CD14-positive monocyte (primary cell): ENCODE data around the gene STXBP5. TPM values are rescaled to one million over a fixed set of nuclear protein-coding genes. Genes with fewer than 3 reads are reported as not detected.

Source experiments
- DNase-seq, 3 donors: peaks; one replicate each; pipeline ENCODE4 v3.0.0-alpha.2; 2011 to 2022
- H2AFZ ChIP-seq: 2 replicates; pipeline ENCODE4 v1.6.0; 2012; ENCODE audit warnings: mild to moderate bottlenecking, low read depth, low read length, inconsistent platforms; ENCODE audit not compliant: insufficient read depth, poor library complexity, severe bottlenecking
- H3K27ac ChIP-seq, 2 donors: 1 replicate in 1 of 2; 2 replicates in 1 of 2; pipeline ENCODE4 v1.5.1; 2012 to 2013; ENCODE audit warnings: low read length in 2 of 2, control low read depth in 1 of 2, inconsistent platforms in 1 of 2, low read depth in 1 of 2, mild to moderate bottlenecking in 1 of 2
- H3K27me3 ChIP-seq, 2 donors: one replicate each; pipeline versions ENCODE4 v1.6.0 to v1.6.1; 2011 to 2013; ENCODE audit warnings: low read length in 2 of 2; ENCODE audit not compliant: control insufficient read depth in 2 of 2, insufficient read depth in 2 of 2
- H3K36me3 ChIP-seq, 2 donors: replicated peaks in 1 of 2; 1 replicate in 1 of 2; 2 replicates in 1 of 2; pipeline versions ENCODE4 v1.5.1 to v1.6.1; 2012 to 2013; ENCODE audit warnings: low read length in 2 of 2, control low read depth in 1 of 2, inconsistent platforms in 1 of 2, mild to moderate bottlenecking in 1 of 2; ENCODE audit not compliant: insufficient read depth in 2 of 2, control insufficient read depth in 1 of 2
- H3K4me1 ChIP-seq, 2 donors: 1 replicate in 1 of 2; 2 replicates in 1 of 2; pipeline versions ENCODE4 v1.5.1 to v1.6.1; 2012 to 2013; ENCODE audit warnings: low read length in 2 of 2, control low read depth in 1 of 2, inconsistent platforms in 1 of 2, mild to moderate bottlenecking in 1 of 2, moderate library complexity in 1 of 2; ENCODE audit not compliant: insufficient read depth in 2 of 2, control insufficient read depth in 1 of 2
- H3K4me2 ChIP-seq: replicated peaks from 2 replicates; pipeline ENCODE3; 2012; ENCODE audit warnings: low read length, moderate library complexity, mild to moderate bottlenecking; ENCODE audit not compliant: poor library complexity, severe bottlenecking; ENCODE audit errors: extremely low read depth
- H3K4me3 ChIP-seq, 3 experiments: fragments of 200-600 bp in 1 of 3; sonication (generic) in 1 of 3; replicated peaks in 1 of 3; 1 replicate in 2 of 3; 2 replicates in 1 of 3; pipeline ENCODE4 v1.5.1; 2011 to 2013; ENCODE audit warnings: low read length in 3 of 3, mild to moderate bottlenecking in 3 of 3, control low read depth in 2 of 3, low read depth in 2 of 3, inconsistent platforms in 1 of 3, moderate library complexity in 1 of 3
- H3K79me2 ChIP-seq: 2 replicates; pipeline ENCODE4 v1.6.0; 2012; ENCODE audit warnings: mild to moderate bottlenecking, control low read depth, inconsistent platforms, low read length, moderate library complexity; ENCODE audit not compliant: insufficient read depth
- H3K9ac ChIP-seq: 2 replicates; pipeline ENCODE4 v1.6.0; 2017; ENCODE audit warnings: low read length, mild to moderate bottlenecking; ENCODE audit not compliant: insufficient read depth, poor library complexity, severe bottlenecking
- H3K9me3 ChIP-seq, 2 donors: replicated peaks in 1 of 2; 1 replicate in 1 of 2; 2 replicates in 1 of 2; pipeline versions ENCODE4 v1.5.1 to v1.6.1; 2012 to 2013; ENCODE audit warnings: low read length in 2 of 2, control low read depth in 1 of 2; ENCODE audit not compliant: control insufficient read depth in 1 of 2, insufficient read depth in 1 of 2
- H4K20me1 ChIP-seq: 2 replicates; pipeline ENCODE4 v1.6.0; 2012; ENCODE audit warnings: mild to moderate bottlenecking, low read length, control low read depth, moderate library complexity; ENCODE audit not compliant: insufficient read depth
- H3K27ac Mint-ChIP-seq, 7 donors: one replicate each; pipeline ENCODE4 v1.8.0; 2020; ENCODE audit warnings: mild to moderate bottlenecking in 7 of 7, mixed read lengths in 7 of 7, moderate library complexity in 6 of 7, inconsistent platforms in 2 of 7
- H3K27me3 Mint-ChIP-seq, 3 donors: one replicate each; pipeline ENCODE4 v1.8.0; 2021 to 2022; ENCODE audit warnings: low read depth in 3 of 3, mild to moderate bottlenecking in 3 of 3, mixed read lengths in 3 of 3, moderate library complexity in 3 of 3, inconsistent platforms in 1 of 3
- H3K36me3 Mint-ChIP-seq, 2 donors: one replicate each; pipeline ENCODE4 v1.8.0; 2020; ENCODE audit warnings: mixed read lengths in 2 of 2, inconsistent platforms in 1 of 2, mild to moderate bottlenecking in 1 of 2
- H3K4me1 Mint-ChIP-seq: one replicate; pipeline ENCODE4 v1.8.0; 2020; ENCODE audit warnings: mild to moderate bottlenecking, mixed read lengths
- H3K4me3 Mint-ChIP-seq, 2 donors: one replicate each; pipeline ENCODE4 v1.8.0; 2020; ENCODE audit warnings: mild to moderate bottlenecking in 2 of 2, mixed read lengths in 2 of 2, moderate library complexity in 1 of 2
- H3K9me3 Mint-ChIP-seq, 7 donors: one replicate each; pipeline ENCODE4 v1.8.0; 2020 to 2022; ENCODE audit warnings: mixed read lengths in 7 of 7, mild to moderate bottlenecking in 6 of 7, moderate library complexity in 6 of 7, inconsistent platforms in 2 of 7
- WGBS: methylation state at CpG from one replicate; pipeline ENCODE4 v1.1.5; 2013; ENCODE audit warnings: missing lambda C conversion rate; ENCODE audit not compliant: insufficient coverage; 5-methylcytosine and 5-hydroxymethylcytosine counted together
- intact Hi-C, 2 donors: fragments of 100-400 bp; cut with micrococcal nuclease; formaldehyde crosslinking; loops; one replicate each; pipeline versions ENCODE4 v1.15.0 to v1.15.1; 2023
- polyA plus RNA-seq, 3 donors: library from polyadenylated mRNA; depleted of rRNA in 1 of 3; unstranded in 2 of 3; stranded (reverse) in 1 of 3; fragments of 300-500 nt in 2 of 3; fragments of >200 nt in 1 of 3; fragmentation: Illumina TruSeq in 2 of 3; gene quantifications; 1 replicate in 2 of 3; 2 replicates in 1 of 3; pipeline ENCODE4 v1.2.3, GENCODE V29; 2012 to 2021
- TF ChIP-seq, protein P1 (sequence below): fragments of 200-600 bp; IDR thresholded peaks from one replicate; pipeline ENCODE4 v1.8.0; 2022; ENCODE audit warnings: antibody characterized with exemption, mild to moderate bottlenecking

The STXBP5 gene
- polyA plus RNA-seq, 3 donors, result 1.5 to 8.8 (median 2.0) TPM

DNA sequence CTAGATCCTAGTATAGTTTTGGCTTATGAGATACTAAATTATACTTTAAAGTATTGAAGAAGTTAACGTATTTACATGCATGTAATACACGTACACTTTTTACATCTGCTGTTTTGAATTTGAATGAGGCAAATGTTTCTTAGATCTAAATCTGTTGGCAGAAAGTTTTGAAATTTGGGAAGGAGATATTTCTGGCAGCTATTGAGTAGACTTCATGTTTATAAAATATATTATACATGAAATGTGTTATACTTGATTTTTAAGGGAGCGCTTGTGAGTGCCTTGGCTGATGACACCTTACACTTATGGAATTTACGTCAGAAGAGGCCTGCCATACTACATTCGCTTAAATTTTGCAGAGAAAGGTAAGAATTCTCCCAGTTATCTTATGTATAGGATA, 34.7 kb downstream of the STXBP5 start:
- Mint-ChIP-seq H3K9me3 (peaks cover 0 to 1% (median 0%) of the 10 kb centered on the region in 7 donors), H3K27ac (peak overlapping the region in 1 of 7 donors; percentile 25), H3K27me3 (no peaks in the 10 kb centered on the region), H3K4me3 (no peak overlapping the region), H3K36me3 (peaks cover 32 to 43% of the 10 kb centered on the region in 2 donors), H3K4me1 (no peaks in the 10 kb centered on the region)
- H3K4me1 ChIP-seq, result no peaks in the 10 kb centered on the region
- H3K4me2 ChIP-seq, result no peak overlapping the region
- no peak for DNase-seq
- no peak overlapping the region for H2AFZ ChIP-seq
- H3K27ac ChIP-seq, result no peak overlapping the region
- H3K79me2 ChIP-seq, result no peaks in the 10 kb centered on the region
- intact Hi-C loops, result no loop called here
- no peaks in the 10 kb centered on the region for H4K20me1 ChIP-seq
- no CpG with 5 or more reads among the region's 5 CpGs for WGBS
- H3K9me3 ChIP-seq, result no peaks in the 10 kb centered on the region
- no peaks in the 10 kb centered on the region for H3K27me3 ChIP-seq
- no peak overlapping the region for H3K4me3 ChIP-seq
- H3K36me3 ChIP-seq, result peaks cover 11 to 51% of the 10 kb centered on the region in 2 donors
- TF ChIP-seq, protein P1, sequence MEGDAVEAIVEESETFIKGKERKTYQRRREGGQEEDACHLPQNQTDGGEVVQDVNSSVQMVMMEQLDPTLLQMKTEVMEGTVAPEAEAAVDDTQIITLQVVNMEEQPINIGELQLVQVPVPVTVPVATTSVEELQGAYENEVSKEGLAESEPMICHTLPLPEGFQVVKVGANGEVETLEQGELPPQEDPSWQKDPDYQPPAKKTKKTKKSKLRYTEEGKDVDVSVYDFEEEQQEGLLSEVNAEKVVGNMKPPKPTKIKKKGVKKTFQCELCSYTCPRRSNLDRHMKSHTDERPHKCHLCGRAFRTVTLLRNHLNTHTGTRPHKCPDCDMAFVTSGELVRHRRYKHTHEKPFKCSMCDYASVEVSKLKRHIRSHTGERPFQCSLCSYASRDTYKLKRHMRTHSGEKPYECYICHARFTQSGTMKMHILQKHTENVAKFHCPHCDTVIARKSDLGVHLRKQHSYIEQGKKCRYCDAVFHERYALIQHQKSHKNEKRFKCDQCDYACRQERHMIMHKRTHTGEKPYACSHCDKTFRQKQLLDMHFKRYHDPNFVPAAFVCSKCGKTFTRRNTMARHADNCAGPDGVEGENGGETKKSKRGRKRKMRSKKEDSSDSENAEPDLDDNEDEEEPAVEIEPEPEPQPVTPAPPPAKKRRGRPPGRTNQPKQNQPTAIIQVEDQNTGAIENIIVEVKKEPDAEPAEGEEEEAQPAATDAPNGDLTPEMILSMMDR, result no peak
- H3K9ac ChIP-seq, result no peak overlapping the region

DNA sequence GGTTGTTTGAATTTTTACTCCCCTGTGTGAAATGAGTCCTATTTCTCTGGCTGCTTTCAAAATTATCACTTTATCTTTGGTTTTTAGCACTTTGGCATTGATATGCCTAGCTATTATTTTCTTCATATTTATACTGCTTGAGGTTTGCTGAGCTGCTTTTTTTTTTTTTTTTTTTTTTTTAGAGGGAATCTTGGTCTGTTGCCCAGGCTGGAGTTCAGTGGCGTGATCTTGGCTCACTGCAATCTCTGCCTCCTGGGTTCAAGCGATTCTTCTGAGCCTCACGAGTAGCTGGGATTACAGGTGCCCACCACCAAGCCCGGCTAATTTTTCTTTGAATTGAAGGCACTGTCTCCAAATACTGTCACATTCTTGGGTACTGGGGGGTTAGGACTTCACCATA, 40.6 kb downstream of the STXBP5 start:
- Mint-ChIP-seq H3K27me3 (no peaks in the 10 kb centered on the region), H3K9me3 (peaks cover 0 to 4% (median 0%) of the 10 kb centered on the region in 7 donors), H3K27ac (no peak overlapping the region), H3K4me3 (no peak overlapping the region), H3K36me3 (peaks cover 40 to 60% of the 10 kb centered on the region in 2 donors), H3K4me1 (no peaks in the 10 kb centered on the region)
- Histone ChIP-seq H4K20me1 (no peaks in the 10 kb centered on the region), H3K79me2 (no peaks in the 10 kb centered on the region), H3K36me3 (peaks cover 20 to 84% of the 10 kb centered on the region in 2 donors), H3K9ac (no peak overlapping the region), H3K4me2 (no peak overlapping the region), H2AFZ (no peak overlapping the region), H3K27ac (no peak overlapping the region), H3K9me3 (peaks cover 0 to 1% of the 10 kb centered on the region in 2 donors), H3K4me1 (no peaks in the 10 kb centered on the region), H3K4me3 (no peak overlapping the region), H3K27me3 (no peaks in the 10 kb centered on the region)
- TF ChIP-seq, protein P1, result no peak
- DNase-seq, result no peak
- intact Hi-C loops, result no loop called here
- WGBS, result 100% methylated on average over 1 of the region's 4 CpGs
